Testis (tissue), 2 donors: ENCODE measurements around the gene KCNN3.

Experiments used
- CTCF ChIP-seq, 3 experiments: fragments of 450-650 bp in 2 of 3; fragments of 200-600 bp in 1 of 3; sonication (generic) in 1 of 3; IDR thresholded peaks; one replicate each; pipeline ENCODE4 v1.5.1; 2016 to 2019; ENCODE audit warnings: antibody characterized with exemption in 3 of 3, mild to moderate bottlenecking in 2 of 3, moderate library complexity in 1 of 3
- POLR2A ChIP-seq: fragments of 450-650 bp; IDR thresholded peaks from one replicate; pipeline ENCODE4 v1.6.1; 2017; ENCODE audit warnings: antibody characterized with exemption, mild to moderate bottlenecking, moderate library complexity

DNA sequence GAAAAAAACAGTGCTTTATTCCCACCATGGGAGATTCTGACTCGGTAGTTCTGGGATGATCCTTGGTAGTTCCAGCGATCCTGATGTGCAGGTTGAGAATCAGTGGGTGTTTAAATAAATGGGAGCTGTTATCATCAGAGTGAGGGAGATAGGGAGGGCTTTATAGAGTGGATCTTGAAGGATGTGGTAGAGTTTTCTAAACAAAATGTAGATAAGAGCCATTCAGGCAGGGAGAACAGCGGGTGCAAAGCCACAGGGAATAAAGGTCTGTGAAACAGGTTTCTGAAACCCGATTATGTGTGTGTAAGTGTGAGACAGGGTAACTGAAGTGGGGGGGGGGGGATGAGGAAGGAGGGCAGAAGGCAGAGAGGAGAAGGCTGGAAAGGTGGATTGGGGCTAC, 186.3 kb downstream of the KCNN3 start:
- no peak for TF ChIP-seq POLR2A
- TF ChIP-seq CTCF (IDR thresholded peaks at IDR 0.05): no peak
